Left ventricle myocardium inferior (tissue), 1 donor: Measurements from ENCODE around the gene ZFP69B. TPM values are rescaled to one million over a fixed set of nuclear protein-coding genes. Genes with fewer than 3 reads are reported as not detected.
"Not testable (repeated sequence)": the region's sequence is repeated elsewhere in the genome, so short reads cannot be mapped to it uniquely, and the experiment has no call there.

Experiments
- DNase-seq: peaks from one replicate; pipeline ENCODE4 v3.0.0-alpha.2; 2020
- H3K27ac ChIP-seq: fragments of 200-600 bp; replicated peaks from 2 replicates; pipeline ENCODE4 v1.8.0; 2021
- H3K27me3 ChIP-seq: fragments of 200-600 bp; 2 replicates; pipeline ENCODE4 v1.8.0; 2021; ENCODE audit warnings: low read depth
- H3K36me3 ChIP-seq: fragments of 200-600 bp; 2 replicates; pipeline ENCODE4 v1.8.0; 2021
- H3K4me1 ChIP-seq: fragments of 200-600 bp; 2 replicates; pipeline ENCODE4 v1.8.0; 2021
- H3K4me3 ChIP-seq: fragments of 200-600 bp; 2 replicates; pipeline ENCODE4 v1.8.0; 2021; ENCODE audit warnings: mild to moderate bottlenecking, moderate library complexity
- H3K9me3 ChIP-seq: fragments of 200-600 bp; replicated peaks from 2 replicates; pipeline ENCODE4 v1.8.0; 2021
- CTCF ChIP-seq: fragments of 200-600 bp; IDR thresholded peaks from 2 replicates; pipeline ENCODE4 v1.8.0; 2021; ENCODE audit warnings: antibody characterized with exemption, mild to moderate bottlenecking, borderline replicate concordance
- intact Hi-C: fragments of 100-400 bp; cut with micrococcal nuclease; formaldehyde crosslinking; loops from one replicate; pipeline ENCODE4 v1.11.0; 2022
- total RNA-seq: library from RNA; stranded (reverse); fragmentation: NEBNext Ultra II Directional; extraction: Animal tissue kit (Norgen Biotek cat#: 25700); gene quantifications from one replicate; pipeline ENCODE4 v1.2.1, GENCODE V29; 2021
- donor health status: DM: no; HTN: yes; CAD: no; lungs with severe emphysema.

The ZFP69B gene
- total RNA-seq, 1 donor from 2014 or later: 1.1 TPM

DNA sequence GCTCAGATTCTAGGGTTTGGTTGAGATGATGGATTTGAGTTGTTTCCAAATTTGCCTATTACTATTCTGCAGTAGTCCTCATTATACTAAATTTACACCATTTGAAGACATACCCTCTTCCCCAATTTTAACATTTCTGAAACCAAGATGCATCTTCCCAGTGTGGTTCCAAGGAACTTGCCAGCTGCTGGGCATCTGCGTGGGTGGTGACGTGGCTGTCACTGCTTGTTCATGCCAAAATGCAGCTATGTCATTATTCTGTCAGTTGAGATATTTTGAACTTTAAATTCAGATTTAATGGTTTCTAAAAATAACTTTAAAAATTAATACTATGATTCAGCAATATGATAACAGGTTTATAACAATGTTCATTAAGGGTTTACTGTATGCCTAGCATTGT, 28.0 kb downstream of the ZFP69B start:
- no peak overlapping the region for H3K27ac ChIP-seq
- no peaks in the 10 kb centered on the region for H3K27me3 ChIP-seq
- no peak for TF ChIP-seq CTCF
- intact Hi-C loops: no loop called here
- DNase-seq: no peak
- H3K9me3 ChIP-seq: peaks cover 39% of the 10 kb centered on the region
- H3K4me3 ChIP-seq: peak overlapping the region; percentile 85
- H3K4me1 ChIP-seq: peaks cover 22% of the 10 kb centered on the region
- peaks cover 29% of the 10 kb centered on the region for H3K36me3 ChIP-seq

GRCh38 chr1:40479156-40479555, 28.9 kb downstream of the ZFP69B start:
- peaks cover 38% of the 10 kb centered on the region for H3K36me3 ChIP-seq
- H3K4me1 ChIP-seq: peaks cover 22% of the 10 kb centered on the region
- TF ChIP-seq CTCF: no peak
- no peak for DNase-seq
- H3K27me3 ChIP-seq: no peaks in the 10 kb centered on the region
- peaks cover 34% of the 10 kb centered on the region for H3K9me3 ChIP-seq
- intact Hi-C loops: no loop called here
- H3K27ac ChIP-seq: no peak overlapping the region
- no peak overlapping the region for H3K4me3 ChIP-seq

DNA sequence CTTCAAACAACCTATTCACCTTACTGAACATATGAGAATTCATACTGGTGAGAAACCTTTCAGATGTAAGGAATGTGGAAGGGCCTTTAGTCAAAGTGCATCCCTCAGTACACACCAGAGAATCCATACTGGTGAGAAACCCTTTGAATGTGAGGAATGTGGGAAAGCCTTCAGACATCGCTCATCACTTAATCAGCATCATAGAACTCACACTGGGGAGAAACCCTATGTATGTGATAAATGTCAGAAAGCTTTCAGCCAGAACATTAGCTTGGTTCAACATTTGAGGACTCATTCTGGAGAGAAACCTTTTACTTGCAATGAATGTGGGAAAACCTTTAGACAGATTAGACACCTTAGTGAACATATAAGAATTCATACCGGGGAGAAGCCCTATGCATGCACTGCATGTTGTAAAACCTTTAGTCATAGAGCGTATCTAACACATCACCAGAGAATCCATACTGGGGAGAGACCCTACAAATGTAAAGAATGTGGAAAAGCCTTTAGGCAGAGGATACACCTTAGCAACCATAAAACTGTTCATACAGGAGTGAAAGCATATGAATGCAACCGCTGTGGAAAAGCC, 45.1 kb downstream of the ZFP69B start:
- no peak overlapping the region for H3K27ac ChIP-seq
- no peaks in the 10 kb centered on the region for H3K4me1 ChIP-seq
- no peaks in the 10 kb centered on the region for H3K27me3 ChIP-seq
- H3K4me3 ChIP-seq: no peak overlapping the region
- TF ChIP-seq CTCF: no peak
- intact Hi-C loops: no loop called here
- H3K9me3 ChIP-seq: peaks cover 92% of the 10 kb centered on the region
- peaks cover 88% of the 10 kb centered on the region for H3K36me3 ChIP-seq
- DNase-seq: no peak

DNA sequence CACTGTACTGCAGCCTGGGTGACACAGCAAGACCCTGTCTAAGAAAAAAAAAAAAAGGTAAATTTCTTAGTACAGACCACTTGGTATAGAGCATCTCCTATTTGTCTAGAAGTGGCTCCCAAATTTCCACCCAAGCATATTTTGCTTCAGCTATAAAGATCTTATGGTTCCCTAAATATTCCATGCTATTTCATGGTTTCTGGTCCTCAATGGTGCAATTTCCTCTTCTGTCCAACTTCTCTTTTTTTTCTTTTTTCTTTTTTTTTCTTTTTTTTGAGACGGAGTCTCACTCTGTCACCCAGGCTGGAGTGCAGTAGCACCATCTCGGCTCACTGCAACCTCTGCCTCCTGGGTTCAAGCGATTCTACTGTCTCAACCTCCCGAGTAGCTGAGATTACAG, 52.4 kb downstream of the ZFP69B start:
- H3K36me3 ChIP-seq: peaks cover 36% of the 10 kb centered on the region
- H3K27ac ChIP-seq, H3K27me3 ChIP-seq, DNase-seq, intact Hi-C loops, H3K4me3 ChIP-seq, H3K4me1 ChIP-seq: not testable (repeated sequence)
- H3K9me3 ChIP-seq: peaks cover 64% of the 10 kb centered on the region

DNA sequence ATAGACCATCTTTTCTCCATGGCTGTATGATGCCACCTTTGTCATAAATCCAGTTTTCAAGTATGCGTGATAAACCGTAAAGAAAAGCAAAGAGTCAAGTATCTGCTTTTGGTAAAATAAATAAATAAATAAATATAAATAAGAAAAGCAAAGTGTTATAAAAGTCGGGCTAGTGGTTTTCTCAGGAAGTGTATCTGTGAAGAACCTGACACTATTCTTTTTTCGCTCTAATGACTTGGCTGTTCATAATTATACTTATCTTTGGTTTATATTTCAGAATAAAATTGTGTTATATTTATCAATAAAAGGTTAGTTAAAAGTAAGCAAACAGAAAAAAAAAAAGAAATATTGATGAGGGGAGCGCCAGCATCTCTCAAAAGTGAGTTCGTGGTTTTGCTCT, 57.7 kb downstream of the ZFP69B start:
- no peak for DNase-seq
- Histone ChIP-seq H3K4me1 (peaks cover 28% of the 10 kb centered on the region), H3K27ac (peak overlapping the region; percentile 83), H3K9me3 (peaks cover 26% of the 10 kb centered on the region), H3K27me3 (no peaks in the 10 kb centered on the region), H3K36me3 (peaks cover 2% of the 10 kb centered on the region), H3K4me3 (peak overlapping the region; percentile 86)
- no peak for TF ChIP-seq CTCF
- intact Hi-C loops: no loop called here

GRCh38 chr1:40508375-40509341, 58.4 kb downstream of the ZFP69B start, which contains the start of gene EXO5:
Gene EXO5, plus strand, starts transcription at chr1:40508767. Its CDS starts 5,778 bp downstream, at chr1:40514545.
- no peaks in the 10 kb centered on the region for H3K36me3 ChIP-seq
- H3K4me3 ChIP-seq: peak within 1 kb of the TSS; percentile 86
- intact Hi-C loops: no loop called here
- H3K4me1 ChIP-seq: peaks cover 28% of the 10 kb centered on the region
- peak within 1 kb of the TSS; percentile 83 for H3K27ac ChIP-seq
- peak; percentile 86 for DNase-seq
- no peak for TF ChIP-seq CTCF
- no peaks in the 10 kb centered on the region for H3K27me3 ChIP-seq
- H3K9me3 ChIP-seq: peaks cover 25% of the 10 kb centered on the region
